Measurements from ENCODE around the gene VAT1L.

VAT1L gene

DNA sequence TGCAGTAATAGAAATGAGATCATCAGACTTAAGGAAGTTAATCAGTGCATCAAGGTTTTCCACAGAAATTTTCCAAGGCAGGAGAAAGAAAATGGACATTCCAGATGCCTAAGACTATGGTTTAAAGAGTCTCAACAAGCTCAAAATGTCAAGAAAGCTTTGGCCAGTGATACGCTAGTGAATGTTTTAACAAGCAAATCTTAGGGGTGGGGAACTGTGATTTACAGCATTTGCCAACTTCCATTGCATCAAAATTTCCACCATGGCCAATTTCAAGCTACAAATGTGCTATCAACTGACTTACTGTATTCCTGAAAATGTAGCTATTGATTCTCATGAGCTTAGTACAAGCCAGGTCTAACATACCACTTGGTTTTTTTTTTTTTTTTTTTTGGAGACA, 151.6 kb downstream of the VAT1L start:
- Histone ChIP-seq H3K4me2 (ENCODE audit: low read length) (no peak overlapping the region), H3K79me2 (ENCODE audit: insufficient read depth, low read length) (no peaks in the 10 kb centered on the region), H4K20me1 (ENCODE audit: insufficient read depth, low read length) (no peaks in the 10 kb centered on the region), H3K4me3 (ENCODE audit: low read depth, low read length, poor library complexity, severe bottlenecking) (no peak overlapping the region), H2AFZ (ENCODE audit: low read length) (no peak overlapping the region), H3K4me1 (ENCODE audit: insufficient read depth, low read length, severe bottlenecking) (no peaks in the 10 kb centered on the region), H3F3A (ENCODE audit: insufficient read depth, low read length) (no peaks in the 10 kb centered on the region), H3K9me2 (ENCODE audit: low read depth, low read length) (no peaks in the 10 kb centered on the region), H3K36me3 (ENCODE audit: insufficient read depth, low read length) (no peaks in the 10 kb centered on the region), H3K27me3 (ENCODE audit: insufficient read depth, low read length) (no peaks in the 10 kb centered on the region; the same call in 1 of the 2 replicates), H3K9me3 (ENCODE audit: low read length) (no peaks in the 10 kb centered on the region), H3K27ac (ENCODE audit: low read depth, low read length, poor library complexity, severe bottlenecking) (no peak overlapping the region), H3K9ac (ENCODE audit: low read length) (no peak overlapping the region)
- TF ChIP-seq EZH2 (IDR thresholded peaks at IDR 0.05; ENCODE audit: borderline replicate concordance, low read length) (no peak), CTCF (IDR thresholded peaks at IDR 0.05; ENCODE audit: low read length) (no peak)

DNA sequence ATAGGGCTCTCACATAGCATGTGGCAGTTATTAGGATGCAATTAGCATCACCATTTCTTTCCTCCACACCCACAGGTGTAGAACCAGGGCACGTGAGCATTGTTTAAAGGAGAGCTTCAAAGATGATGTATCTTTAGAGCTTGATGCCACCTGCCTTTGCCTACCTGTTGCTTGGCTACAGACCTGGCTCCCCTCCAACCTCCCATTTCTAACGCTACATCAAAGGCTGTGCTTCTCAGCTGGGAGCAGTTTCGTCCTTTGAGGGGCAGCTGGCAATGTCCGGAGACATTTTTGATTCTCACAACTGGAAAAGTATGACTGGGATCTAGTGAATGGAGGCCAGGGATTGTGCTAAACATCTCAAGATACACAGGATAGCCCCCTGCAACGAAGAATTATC, 155.4 kb downstream of the VAT1L start:
- H3K9me2 ChIP-seq (ENCODE audit: low read depth, low read length) = no peaks in the 10 kb centered on the region
- H3K9ac ChIP-seq (ENCODE audit: low read length) = no peak overlapping the region
- no peak overlapping the region for H3K4me3 ChIP-seq (ENCODE audit: low read depth, low read length, poor library complexity, severe bottlenecking)
- H4K20me1 ChIP-seq (ENCODE audit: insufficient read depth, low read length) = no peaks in the 10 kb centered on the region
- H3F3A ChIP-seq (ENCODE audit: insufficient read depth, low read length) = no peaks in the 10 kb centered on the region
- H3K4me2 ChIP-seq (ENCODE audit: low read length) = no peak overlapping the region
- no peaks in the 10 kb centered on the region for H3K79me2 ChIP-seq (ENCODE audit: insufficient read depth, low read length)
- no peaks in the 10 kb centered on the region for H3K27me3 ChIP-seq (ENCODE audit: insufficient read depth, low read length)
- no peaks in the 10 kb centered on the region for H3K4me1 ChIP-seq (ENCODE audit: insufficient read depth, low read length, severe bottlenecking)
- H3K27ac ChIP-seq (ENCODE audit: low read depth, low read length, poor library complexity, severe bottlenecking) = no peak overlapping the region
- no peak for TF ChIP-seq CTCF (IDR thresholded peaks at IDR 0.05; ENCODE audit: low read length)
- no peak for TF ChIP-seq EZH2 (IDR thresholded peaks at IDR 0.05; ENCODE audit: borderline replicate concordance, low read length)
- H2AFZ ChIP-seq (ENCODE audit: low read length) = no peak overlapping the region
- H3K36me3 ChIP-seq (ENCODE audit: insufficient read depth, low read length) = no peaks in the 10 kb centered on the region
- H3K9me3 ChIP-seq (ENCODE audit: low read length) = no peaks in the 10 kb centered on the region

GRCh38 chr16:77944631-77945030, 156.3 kb downstream of the VAT1L start:
- H4K20me1 ChIP-seq (ENCODE audit: insufficient read depth, low read length) = no peaks in the 10 kb centered on the region
- no peaks in the 10 kb centered on the region for H3K27me3 ChIP-seq (ENCODE audit: insufficient read depth, low read length)
- no peak overlapping the region for H3K4me2 ChIP-seq (ENCODE audit: low read length)
- H3K36me3 ChIP-seq (ENCODE audit: insufficient read depth, low read length) = no peaks in the 10 kb centered on the region
- no peaks in the 10 kb centered on the region for H3K9me3 ChIP-seq (ENCODE audit: low read length)
- no peaks in the 10 kb centered on the region for H3F3A ChIP-seq (ENCODE audit: insufficient read depth, low read length)
- no peaks in the 10 kb centered on the region for H3K79me2 ChIP-seq (ENCODE audit: insufficient read depth, low read length)
- no peaks in the 10 kb centered on the region for H3K9me2 ChIP-seq (ENCODE audit: low read depth, low read length)
- TF ChIP-seq CTCF (IDR thresholded peaks at IDR 0.05; ENCODE audit: low read length) = no peak
- no peak for TF ChIP-seq EZH2 (IDR thresholded peaks at IDR 0.05; ENCODE audit: borderline replicate concordance, low read length)
- no peak overlapping the region for H3K9ac ChIP-seq (ENCODE audit: low read length)
- no peak overlapping the region for H3K4me3 ChIP-seq (ENCODE audit: low read depth, low read length, poor library complexity, severe bottlenecking)
- H3K27ac ChIP-seq (ENCODE audit: low read depth, low read length, poor library complexity, severe bottlenecking) = no peak overlapping the region
- no peaks in the 10 kb centered on the region for H3K4me1 ChIP-seq (ENCODE audit: insufficient read depth, low read length, severe bottlenecking)
- H2AFZ ChIP-seq (ENCODE audit: low read length) = no peak overlapping the region

Measured in OCI-LY1 (cell line).